HG03571 (cell line): ENCODE data around the gene EPHB1.
"Not testable (repeated sequence)": the region's sequence is repeated elsewhere in the genome, so short reads cannot be mapped to it uniquely, and the experiment has no call there.

Experiments
- ATAC-seq: cut with Tn5 transposase; IDR thresholded peaks from one replicate; pipeline ENCODE4 v1.9.1; 2021; ENCODE audit not compliant: unreplicated experiment

Gene EPHB1

DNA sequence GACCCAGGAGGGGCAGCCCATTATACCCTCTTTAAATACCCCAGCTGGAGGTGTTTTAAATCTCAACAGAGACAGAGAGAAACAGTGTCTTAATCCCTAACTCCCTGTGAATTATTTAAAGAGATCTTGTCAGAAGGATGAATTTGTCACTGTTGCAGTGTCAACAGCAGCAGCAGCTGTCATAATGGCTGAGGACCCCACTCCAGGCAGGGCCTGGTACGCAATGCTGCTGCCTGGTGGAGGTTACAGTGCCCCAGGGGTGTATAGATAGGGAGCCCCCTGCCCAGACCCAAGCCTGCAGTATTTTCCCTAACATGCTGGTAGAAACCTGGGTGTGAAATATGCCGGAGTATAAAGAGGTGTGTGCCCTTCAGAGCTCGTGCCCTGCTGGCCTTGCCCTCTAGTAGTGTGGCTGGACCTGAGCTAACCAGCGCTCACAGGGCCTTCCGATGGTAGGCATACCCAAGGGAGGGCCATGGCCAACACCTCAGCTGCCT, 143.0 kb downstream of the EPHB1 start:
- no peak for ATAC-seq

DNA sequence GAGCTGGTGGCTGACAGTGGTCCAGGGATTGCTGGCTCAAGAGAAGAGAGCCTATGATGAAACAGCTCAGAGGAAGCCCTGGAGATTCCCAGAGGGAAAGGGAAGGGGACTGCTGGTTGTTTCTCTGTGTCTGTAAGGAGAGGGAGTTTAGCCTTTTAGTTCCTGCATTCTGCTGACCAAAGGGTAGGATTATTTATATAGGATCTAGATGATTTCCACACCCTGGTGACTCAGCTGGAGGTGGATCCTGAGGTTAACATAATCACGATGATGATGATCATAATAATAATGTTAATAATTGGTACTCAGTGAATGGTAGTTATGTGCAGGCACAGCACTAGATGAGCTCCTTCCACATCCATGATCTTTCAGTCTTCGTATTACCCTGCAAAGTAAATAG, 144.9 kb downstream of the EPHB1 start:
- ATAC-seq, result no peak

DNA sequence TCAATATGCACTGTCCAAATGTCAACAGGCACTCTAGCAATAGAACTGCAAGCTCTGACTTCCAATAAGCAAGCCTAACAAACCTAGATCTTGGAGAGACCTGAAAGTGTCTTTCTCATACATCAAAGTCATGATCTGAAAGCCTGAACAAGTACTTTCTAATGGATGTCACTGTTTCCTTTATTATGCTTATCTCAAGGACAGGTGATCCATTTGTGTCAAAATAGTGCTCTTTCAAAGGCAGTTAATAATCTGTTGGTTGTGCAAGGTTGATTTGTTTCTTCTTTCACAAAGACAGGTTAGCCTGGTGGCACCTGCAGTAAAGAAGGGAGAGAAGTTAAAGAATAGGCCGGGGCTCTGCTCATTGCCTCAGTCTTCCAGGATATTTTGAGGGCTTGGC, 146.8 kb downstream of the EPHB1 start:
- no peak for ATAC-seq

DNA sequence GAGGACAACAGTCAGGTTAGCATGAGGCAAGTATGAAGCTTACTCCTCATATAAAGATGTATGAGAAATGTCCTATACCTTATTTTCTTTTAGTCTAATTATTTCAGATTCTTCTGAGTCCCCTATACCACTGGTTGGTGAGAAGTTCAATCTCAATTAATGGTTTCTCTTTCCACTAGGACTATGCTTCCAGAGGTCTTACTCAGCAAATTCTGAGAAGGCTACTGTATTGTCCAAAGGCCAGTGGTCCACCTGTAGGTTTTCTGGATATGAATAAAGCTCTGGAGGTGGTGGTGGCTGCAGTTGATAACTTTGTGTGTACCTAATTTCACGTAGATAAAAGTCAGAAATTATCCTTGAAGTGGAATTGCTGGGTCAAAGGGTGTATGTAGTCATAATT, 149.4 kb downstream of the EPHB1 start:
- ATAC-seq, result no peak

DNA sequence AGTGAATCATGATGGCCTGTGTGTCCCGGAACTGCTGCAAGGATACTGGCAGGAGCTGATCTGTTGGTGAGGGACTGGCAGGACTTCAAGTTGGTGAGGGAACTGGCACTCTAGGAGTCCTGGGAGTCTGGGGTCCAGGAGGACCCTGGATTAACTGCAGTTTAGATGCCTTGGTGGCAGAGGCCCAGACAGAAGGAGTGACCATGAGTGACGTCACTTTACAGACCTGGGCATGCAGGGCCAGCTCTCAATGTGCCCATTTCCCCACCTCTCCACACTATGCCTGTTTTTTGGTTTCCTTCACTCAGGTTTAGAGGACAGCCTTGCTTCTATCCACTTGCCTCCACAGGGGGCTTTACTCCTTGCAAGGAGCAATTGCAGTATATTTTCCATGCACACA, 154.1 kb downstream of the EPHB1 start:
- no peak for ATAC-seq

DNA sequence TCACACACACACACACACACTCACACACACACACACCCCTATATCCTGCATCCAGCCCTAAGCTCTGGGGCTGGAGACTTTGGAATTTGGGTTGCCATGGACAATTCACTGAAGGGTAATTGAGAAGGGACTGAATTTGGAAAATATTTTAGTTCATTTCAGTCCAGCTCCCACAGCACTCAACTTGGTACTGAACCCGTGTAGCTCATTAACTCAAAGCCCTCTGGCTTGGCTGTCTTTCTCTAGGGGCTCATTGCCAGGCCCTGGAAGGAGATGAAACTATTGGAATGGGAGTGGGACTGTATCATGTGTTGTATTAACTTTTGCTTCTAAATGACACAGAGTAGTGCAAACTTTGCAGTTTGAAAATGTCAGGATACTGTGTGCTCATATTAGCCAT, 157.3 kb downstream of the EPHB1 start:
- no peak for ATAC-seq

DNA sequence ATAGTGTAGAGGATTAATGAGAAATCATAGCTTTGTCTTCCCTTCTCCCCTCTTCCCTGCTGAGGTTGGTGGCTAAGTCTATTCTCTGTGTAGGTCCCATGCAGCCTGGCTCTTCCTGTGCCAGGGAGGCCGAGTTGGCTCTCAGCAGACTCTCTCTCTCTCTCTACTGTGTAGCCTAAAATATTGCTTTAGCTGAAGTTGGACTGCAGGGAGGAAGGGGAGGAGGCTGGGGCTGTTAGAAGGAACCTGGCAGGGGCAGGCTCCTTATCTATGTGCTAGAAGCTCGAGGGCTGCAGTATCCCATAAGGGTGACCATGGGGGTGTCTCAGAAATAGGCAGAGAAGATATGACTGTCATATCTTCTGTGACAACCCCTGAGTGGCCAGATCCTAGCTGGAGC, 160.8 kb downstream of the EPHB1 start:
- no peak for ATAC-seq

DNA sequence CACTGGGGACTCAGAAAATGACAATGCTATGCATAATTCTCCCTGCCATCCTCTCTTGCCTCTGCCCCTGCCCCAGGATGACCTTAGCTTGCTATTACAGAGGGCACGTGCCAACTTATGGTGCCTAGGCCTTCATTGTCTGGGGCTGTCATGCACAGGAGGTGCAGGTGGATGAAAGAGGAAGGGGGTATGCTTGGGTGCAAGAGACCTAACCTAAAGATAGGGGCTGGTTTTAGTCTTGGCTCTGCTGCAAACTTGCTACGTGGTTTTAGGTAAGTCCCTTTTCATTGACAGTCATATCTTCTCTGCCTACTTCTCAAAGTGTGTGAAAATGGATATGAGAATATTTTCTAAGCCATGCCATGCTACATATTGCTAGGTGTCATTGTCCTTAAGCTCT, 161.3 kb downstream of the EPHB1 start:
- ATAC-seq, result peak; percentile 48

DNA sequence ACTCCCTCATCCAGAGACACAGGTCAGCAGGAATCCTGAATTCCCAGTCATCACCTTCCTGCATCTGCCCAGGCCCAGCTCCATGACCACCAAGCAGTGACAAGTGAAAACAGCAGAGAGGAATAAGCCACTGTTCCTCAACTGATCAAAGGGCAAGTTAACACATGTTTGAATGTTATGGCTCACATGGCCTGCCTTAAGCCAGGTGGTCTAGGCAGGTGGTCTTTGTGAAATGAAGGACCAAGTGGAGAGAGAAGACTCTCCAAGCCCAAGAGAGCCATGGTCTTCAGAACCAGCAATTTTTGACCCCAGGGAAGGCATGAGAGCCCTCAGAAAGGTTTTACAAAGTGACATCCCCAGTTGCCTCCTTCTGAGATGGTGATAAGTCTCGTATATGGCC, 161.8 kb downstream of the EPHB1 start:
- no peak for ATAC-seq

DNA sequence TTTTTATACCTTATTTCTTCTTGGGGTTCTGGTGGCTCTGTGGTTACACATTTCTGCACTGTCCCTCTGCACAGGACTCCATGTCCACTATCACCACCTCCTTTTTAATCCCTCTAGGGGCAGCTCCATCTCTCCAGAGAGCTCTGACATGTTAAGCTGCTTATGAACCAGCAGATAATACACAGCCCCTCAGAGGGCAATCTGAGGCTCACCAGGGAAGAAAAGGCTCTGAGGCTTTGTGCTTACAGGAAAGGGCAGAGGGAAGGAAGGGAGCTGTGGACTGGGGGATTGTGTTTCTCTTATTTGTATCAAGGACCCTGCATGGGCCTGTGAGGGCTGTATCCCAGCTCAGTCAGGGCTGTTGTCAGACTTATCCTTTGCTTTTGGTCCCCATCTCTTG, 164.5 kb downstream of the EPHB1 start:
- ATAC-seq, result no peak

DNA sequence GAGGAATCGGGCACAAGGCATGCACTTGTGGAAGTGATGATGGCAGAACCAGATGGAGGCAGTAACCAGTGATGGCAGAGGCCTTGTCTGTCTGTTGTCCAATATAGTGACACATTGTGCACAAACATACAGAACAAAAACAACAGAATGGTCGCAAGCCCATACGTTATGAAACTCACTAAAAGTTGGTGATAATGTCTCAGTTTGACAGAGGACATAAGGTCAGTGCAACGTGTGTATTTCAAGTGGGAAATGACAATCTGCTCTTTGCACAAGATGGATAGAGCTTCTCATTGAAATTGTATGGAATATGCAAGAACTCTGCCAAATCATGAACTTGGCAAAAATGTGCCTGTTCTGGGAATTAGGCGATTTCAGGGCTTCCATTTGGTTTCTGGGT, 169.2 kb downstream of the EPHB1 start:
- no peak for ATAC-seq

DNA sequence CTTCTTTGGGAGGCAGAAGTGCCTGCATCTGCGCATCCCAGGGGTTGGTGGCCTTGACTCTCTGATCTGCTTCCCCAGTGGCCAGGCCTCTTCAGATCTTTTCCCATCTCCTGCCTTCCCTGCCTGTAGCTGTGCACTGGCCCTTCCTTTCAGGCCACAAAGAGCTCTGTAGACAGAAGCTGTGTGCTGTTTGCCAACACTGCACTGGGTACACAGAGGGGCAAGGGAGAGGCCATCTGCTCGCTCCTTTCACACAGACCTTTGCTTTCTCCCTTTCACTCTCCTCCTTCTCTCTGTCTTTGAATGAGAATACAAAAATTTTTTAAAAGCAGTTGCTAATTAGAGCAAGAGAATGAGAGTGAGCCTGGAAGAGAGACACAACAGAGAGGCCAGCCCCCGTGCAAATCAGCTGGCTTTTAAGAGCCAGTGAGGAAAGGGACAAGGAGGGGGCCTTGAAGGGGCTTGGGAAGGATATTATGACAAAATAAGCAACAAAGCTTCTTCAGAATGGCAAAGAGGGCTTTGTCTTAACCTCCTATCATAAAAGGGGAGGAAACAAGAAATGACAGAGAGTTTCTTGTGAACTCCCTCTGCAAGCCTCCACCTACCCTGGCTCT, 170.9 kb downstream of the EPHB1 start:
- no peak for ATAC-seq

DNA sequence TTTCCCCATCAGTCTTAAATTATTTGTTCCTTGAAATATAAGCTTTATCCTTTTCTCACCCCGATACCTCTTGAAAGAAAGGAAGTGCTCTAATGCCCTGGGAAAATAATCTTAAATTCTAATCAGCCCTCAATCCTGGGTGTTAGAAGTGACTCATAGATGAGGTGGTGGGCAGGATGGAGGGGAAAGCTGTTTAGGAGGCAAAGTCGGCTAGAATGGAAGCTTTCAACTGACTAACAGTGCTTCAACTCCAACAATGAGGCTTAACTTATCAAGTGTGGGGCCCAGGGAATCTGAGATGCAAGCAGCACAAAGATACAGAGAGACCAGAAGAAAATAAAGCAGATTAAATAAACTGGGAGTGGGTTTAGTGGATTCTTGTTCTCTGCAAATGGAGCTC, 175.8 kb downstream of the EPHB1 start:
- ATAC-seq, result no peak

DNA sequence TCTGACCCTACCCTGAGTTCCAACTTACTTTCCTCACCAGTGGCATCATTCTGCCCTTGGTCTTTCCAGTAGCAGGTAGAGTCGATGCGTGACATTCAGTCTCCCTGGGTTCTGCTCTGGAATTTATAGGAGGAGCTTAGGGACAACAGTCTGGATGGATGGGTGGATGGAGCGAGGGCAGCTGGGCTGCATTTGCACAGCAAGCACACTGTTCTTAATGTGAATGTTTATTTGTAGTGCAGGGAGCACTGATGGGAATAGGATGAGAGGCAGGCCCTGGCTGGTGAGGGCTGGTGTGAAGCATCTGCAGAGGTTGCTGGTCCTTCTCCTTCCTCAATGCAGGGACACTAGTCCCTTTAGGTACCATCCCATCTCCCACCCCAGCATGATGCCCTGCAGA, 176.2 kb downstream of the EPHB1 start:
- no peak for ATAC-seq

DNA sequence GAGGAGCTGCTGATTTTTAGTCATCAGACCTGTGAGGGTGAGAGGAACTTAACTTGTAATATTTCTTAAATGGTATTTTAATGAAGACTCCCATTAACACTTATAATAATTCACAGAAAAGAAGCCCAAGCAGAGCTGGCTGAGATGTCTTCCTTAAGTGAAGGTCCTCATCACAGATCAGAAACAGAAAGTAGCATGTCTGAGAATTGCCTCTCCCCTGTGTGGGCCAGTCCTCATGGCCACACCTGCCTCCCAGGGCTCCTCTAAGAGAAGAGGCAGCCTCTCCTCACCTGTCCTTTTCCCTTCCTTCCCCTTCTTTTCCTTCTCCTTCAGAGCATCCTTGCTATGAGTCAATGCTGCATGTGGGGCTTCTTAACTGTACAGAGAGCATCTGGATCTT, 176.8 kb downstream of the EPHB1 start:
- ATAC-seq, result not testable (repeated sequence)

DNA sequence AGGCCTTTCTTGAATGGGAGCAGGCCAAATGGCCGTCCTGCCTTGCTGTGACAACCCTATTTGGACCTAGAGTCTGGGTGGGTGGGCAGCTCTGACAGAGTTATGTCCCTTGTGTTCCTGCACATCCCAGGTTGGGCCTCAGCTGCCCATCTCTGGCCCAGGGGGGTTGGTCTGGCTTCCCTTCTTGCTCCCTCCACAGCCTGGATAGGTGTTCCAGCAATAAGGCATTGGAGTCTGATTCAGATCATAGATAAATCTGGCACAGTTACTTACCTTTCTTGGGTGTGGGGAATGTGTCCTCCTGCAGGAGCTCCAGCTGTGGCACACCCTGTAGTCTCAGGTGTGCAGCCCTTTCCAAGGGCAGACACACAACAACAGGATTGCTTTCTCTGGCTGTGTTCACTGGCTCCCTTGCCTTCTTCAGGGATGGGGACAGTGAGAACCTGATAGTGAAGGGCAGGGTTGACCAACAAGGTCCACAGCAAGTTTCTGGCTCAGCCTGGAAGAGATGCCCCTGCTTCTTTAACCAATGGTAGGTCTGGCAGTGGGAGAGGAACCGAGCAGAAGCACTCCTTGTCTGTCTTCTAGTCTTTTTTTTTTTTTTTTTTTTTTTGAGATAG, 177.9 kb downstream of the EPHB1 start:
- ATAC-seq, result no peak

DNA sequence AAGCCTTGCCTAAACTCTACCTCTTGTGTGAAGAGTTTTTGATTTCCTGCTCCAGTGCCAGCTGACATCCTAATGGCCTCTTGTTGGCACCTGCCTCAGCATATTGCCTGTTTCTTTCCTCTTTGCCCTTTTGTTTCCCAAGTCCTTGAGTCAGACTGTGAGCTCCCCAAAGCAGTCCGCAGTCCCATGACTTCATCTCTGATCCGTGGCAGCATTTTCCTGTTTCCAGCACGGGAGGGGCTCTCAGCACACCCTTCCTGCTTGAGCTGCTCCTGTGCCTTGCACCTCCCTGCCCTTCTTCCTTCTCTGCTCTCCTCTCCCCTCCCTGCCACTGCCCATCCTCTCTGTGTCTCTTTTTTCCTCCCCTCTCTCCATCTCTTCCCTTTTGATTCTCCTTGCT, 179.6 kb downstream of the EPHB1 start:
- no peak for ATAC-seq

DNA sequence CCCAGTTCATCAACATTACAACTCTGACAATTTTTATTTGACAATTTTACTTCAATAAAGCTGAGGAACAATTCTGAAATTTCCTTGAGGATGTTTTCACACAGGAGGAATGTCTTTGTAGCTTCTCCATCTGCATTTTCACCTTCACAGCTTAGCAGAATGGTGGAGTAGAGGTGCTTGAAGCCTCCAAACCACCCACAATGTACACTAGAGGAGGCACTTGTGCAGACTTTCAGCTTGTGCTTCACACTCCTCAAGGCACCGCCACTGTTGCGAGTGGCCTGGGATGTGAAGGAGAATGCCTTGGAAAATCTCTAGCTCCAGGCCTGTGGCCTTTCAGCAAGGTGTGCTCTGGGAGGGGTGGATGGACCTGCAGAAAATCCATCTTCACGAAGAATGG, 181.9 kb downstream of the EPHB1 start:
- ATAC-seq, result no peak

DNA sequence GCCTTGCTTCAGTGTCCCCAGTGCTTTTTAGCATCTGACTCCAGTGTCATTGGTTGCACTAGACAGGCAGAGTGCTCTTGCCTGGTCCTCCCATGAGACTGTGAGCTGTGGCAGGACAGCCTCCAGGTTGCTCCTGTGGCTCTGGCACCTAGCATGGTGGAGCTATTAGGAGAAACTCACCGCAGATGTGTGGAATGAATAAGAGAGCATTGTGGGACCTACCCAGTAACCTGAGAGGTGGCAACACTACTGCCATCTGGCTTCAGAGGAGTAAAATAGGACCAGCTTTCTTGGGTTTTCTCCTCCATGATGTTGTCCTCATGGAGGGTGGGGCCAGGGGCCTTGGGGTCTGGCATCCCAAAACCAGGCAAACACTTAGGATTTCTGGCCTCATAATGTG, 183.6 kb downstream of the EPHB1 start:
- ATAC-seq, result no peak

DNA sequence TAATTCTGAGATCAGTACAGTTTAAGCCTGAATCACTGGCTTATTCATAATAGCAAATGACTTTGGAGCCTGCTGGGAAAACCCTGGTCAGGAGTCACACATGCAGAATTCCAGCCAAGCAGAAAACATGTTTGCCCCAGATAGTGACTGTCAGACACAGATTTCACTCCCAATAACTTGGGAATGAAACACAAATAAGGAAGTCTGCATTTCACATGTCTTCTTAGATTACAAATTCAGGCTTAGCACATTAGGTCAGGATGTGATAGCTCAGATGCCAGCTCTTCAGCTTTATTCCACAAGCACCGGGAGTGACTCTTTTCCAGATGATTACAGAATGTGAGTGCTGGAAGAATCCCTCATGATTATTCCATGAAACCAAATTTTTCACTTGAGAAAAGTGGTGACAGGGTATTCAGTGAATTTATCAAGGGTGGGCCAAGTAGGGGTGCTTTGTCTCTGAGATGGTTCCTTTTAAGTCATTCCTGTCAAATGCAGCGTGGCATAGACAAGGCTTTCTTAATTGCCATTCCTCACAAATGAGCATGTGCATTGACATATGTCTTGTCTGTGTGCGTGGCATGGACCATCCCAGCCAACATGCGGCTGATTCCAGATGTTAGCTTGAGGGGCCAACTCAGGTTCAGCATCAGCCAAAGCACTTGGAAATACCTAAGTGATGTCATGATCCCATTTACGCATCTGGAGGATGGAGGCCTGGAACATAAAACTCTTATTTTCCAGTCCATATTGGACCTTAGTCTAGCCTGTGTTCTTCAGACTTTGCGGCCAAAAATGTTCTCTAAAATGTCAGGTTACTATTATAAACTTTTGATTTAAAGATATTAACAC, 191.0 kb downstream of the EPHB1 start:
- ATAC-seq, result no peak

DNA sequence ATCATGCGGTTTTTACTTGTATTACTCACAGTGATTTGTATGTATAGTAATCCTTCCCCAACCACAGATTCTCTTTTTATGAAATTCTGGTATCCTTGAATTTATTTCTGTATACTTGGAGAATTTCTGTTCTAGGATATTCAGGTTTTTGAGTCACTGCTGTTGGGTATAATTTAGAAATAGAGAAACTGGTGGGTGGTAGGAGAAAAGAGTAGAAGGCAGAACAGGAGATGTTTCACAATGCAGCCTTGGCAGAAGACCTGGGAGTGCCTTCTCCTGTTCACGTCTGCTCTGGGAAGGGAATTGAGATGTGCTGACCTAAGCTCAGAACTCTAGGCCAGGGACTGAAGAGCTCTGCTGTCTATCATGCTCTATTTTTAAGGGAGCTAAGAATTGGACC, 193.6 kb downstream of the EPHB1 start:
- no peak for ATAC-seq

DNA sequence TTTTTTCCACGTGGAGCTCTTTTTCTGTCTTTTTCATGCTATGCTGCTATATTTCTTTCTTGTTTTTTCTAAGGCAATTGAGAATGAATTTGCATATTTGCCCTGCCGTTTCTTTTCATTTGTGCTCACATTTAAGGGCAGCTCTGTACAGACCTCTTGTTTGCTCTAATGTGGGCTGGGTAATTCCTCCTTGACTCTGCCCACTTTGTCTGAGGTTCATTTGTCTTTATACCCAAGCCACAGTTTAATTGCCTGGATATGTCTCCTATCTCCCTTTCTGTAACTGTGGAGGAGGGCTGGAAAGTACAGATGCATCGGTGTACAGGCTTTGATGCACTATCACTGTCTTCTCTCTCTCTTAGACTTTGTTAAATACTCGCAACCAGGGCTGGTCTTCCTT, 195.9 kb downstream of the EPHB1 start:
- no peak for ATAC-seq
